ENCODE measurements around the gene EAF2.

The EAF2 gene

GRCh38 chr3:121913305-121913990, 78.4 kb downstream of the EAF2 start:
- no peak for DNase-seq (ENCODE audit: low read depth)
- TF ChIP-seq CTCF (conservative IDR thresholded peaks at IDR 0.05; ENCODE audit: low read length), result no peak
- H3K4me3 ChIP-seq (ENCODE audit: low read length), result no peak overlapping the region

GRCh38 chr3:121914081-121914998, 79.3 kb downstream of the EAF2 start:
- TF ChIP-seq CTCF (conservative IDR thresholded peaks at IDR 0.05; ENCODE audit: low read length), result no peak
- DNase-seq (ENCODE audit: low read depth), result no peak
- H3K4me3 ChIP-seq (ENCODE audit: low read length), result no peak overlapping the region

- no peak for DNase-seq (ENCODE audit: low read depth)
Observed at GRCh38 chr3:121916189-121916588, 81.2 kb downstream of the EAF2 start.

GRCh38 chr3:121918779-121919483, 83.9 kb downstream of the EAF2 start:
- DNase-seq (ENCODE audit: low read depth), result no peak

More at GRCh38 chr3:121916189-121916588, 81.2 kb downstream of the EAF2 start:
- TF ChIP-seq CTCF (conservative IDR thresholded peaks at IDR 0.05; ENCODE audit: low read length), result no peak
- no peak overlapping the region for H3K4me3 ChIP-seq (ENCODE audit: low read length)

GRCh38 chr3:121924734-121925133, 89.7 kb downstream of the EAF2 start:
- no peak overlapping the region for H3K4me3 ChIP-seq (ENCODE audit: low read length)
- DNase-seq (ENCODE audit: low read depth), result no peak
- TF ChIP-seq CTCF (conservative IDR thresholded peaks at IDR 0.05; ENCODE audit: low read length), result no peak

More at GRCh38 chr3:121918779-121919483, 83.9 kb downstream of the EAF2 start:
- no peak for TF ChIP-seq CTCF (conservative IDR thresholded peaks at IDR 0.05; ENCODE audit: low read length)
- no peak overlapping the region for H3K4me3 ChIP-seq (ENCODE audit: low read length)

GRCh38 chr3:121926380-121926779, 91.4 kb downstream of the EAF2 start:
- no peak for TF ChIP-seq CTCF (conservative IDR thresholded peaks at IDR 0.05; ENCODE audit: low read length)
- DNase-seq (ENCODE audit: low read depth), result no peak
- H3K4me3 ChIP-seq (ENCODE audit: low read length), result no peak overlapping the region
